MM.1S (cell line): Measurements from ENCODE around the gene SSC5D.

Experiments
- EZH2 ChIP-seq: fragments of 300-600 bp; sonication (generic); optimal IDR thresholded peaks from 2 replicates; pipeline ENCODE3; 2017; ENCODE audit warnings: low read depth, mild to moderate bottlenecking, antibody characterized with exemption, low read length, mixed read lengths
- EZH2phosphoT487 ChIP-seq: fragments of 300-600 bp; sonication (generic); IDR thresholded peaks from 2 replicates; pipeline ENCODE4 v1.6.1; 2018; ENCODE audit warnings: antibody characterized with exemption, low read length
- TF ChIP-seq, protein P1 (sequence below): fragments of 300-600 bp; sonication (generic); IDR thresholded peaks from 2 replicates; pipeline ENCODE4 v1.5.1; 2016; ENCODE audit warnings: antibody characterized with exemption, low read length, mixed read lengths

DNA sequence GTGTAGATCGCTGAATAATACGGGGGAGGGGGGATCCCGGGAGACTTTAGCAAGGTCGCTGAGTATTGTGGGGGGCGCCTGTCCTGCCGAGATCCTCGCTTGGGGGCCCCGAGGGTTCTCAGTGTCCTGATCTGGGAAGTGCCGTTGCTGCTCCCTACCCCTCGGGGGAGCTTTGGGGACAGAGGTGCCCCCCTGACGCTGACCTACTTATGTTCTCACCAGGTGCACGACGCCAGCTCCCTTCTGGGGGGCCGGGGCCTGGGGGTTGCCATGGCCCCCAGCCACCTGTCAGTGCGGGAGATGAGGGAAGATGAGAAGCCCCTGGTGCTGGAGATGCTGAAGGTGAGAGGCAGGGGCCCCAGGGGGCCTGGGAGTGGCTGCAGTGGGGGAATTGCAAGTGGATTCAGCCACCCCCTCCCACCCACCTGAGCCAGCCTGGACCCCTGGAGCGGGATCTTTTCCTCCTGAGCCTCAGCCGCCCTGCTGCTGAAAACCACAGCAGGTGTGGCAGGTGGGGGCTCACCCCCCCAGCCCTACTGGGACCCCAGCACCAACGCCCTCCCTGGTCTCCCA, 2.7 kb upstream of the SSC5D start:
- TF ChIP-seq, protein P1, sequence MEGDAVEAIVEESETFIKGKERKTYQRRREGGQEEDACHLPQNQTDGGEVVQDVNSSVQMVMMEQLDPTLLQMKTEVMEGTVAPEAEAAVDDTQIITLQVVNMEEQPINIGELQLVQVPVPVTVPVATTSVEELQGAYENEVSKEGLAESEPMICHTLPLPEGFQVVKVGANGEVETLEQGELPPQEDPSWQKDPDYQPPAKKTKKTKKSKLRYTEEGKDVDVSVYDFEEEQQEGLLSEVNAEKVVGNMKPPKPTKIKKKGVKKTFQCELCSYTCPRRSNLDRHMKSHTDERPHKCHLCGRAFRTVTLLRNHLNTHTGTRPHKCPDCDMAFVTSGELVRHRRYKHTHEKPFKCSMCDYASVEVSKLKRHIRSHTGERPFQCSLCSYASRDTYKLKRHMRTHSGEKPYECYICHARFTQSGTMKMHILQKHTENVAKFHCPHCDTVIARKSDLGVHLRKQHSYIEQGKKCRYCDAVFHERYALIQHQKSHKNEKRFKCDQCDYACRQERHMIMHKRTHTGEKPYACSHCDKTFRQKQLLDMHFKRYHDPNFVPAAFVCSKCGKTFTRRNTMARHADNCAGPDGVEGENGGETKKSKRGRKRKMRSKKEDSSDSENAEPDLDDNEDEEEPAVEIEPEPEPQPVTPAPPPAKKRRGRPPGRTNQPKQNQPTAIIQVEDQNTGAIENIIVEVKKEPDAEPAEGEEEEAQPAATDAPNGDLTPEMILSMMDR: no peak
- no peak for TF ChIP-seq EZH2
- no peak for TF ChIP-seq EZH2phosphoT487
